Activated T-cell treated with anti-CD3 and anti-CD28 coated beads, Interleukin-2, amount 50 U/mL, for 72 hours (primary cell): ENCODE measurements around the gene NELFA. TPM values are rescaled to one million over a fixed set of nuclear protein-coding genes. Genes with fewer than 3 reads are reported as not detected.

ENCODE experiments used
- ATAC-seq, 2 donors: fragments of 150-1000 bp; cut with Tn5 transposase; replicated peaks in 1 of 2; 2 replicates each; pipeline ENCODE4 v1.10.0; 2021; ENCODE audit warnings: moderate library complexity in 2 of 2, mild to moderate bottlenecking in 1 of 2
- DNase-seq, 2 donors: peaks; one replicate each; pipeline ENCODE4 v3.0.0; 2021 to 2022; ENCODE audit warnings: mixed read lengths in 1 of 2
- H3K27ac Mint-ChIP-seq: one replicate; pipeline ENCODE4 v1.8.0; 2022; ENCODE audit warnings: mild to moderate bottlenecking, moderate library complexity, mixed read lengths
- H3K27me3 Mint-ChIP-seq: one replicate; pipeline ENCODE4 v1.8.0; 2022; ENCODE audit warnings: low read depth, mixed read lengths
- H3K36me3 Mint-ChIP-seq, 2 donors: one replicate each; pipeline ENCODE4 v1.8.0; 2022; ENCODE audit warnings: mixed read lengths in 2 of 2, mild to moderate bottlenecking in 1 of 2; ENCODE audit not compliant: insufficient read depth in 2 of 2
- H3K4me1 Mint-ChIP-seq: one replicate; pipeline ENCODE4 v1.8.0; 2022; ENCODE audit warnings: low read depth, mixed read lengths
- H3K4me3 Mint-ChIP-seq, 2 donors: one replicate each; pipeline ENCODE4 v1.8.0; 2022; ENCODE audit warnings: mild to moderate bottlenecking in 2 of 2, mixed read lengths in 2 of 2, moderate library complexity in 2 of 2
- H3K9me3 Mint-ChIP-seq, 2 donors: one replicate each; pipeline ENCODE4 v1.8.0; 2022; ENCODE audit warnings: mixed read lengths in 2 of 2
- total RNA-seq, 2 donors: library from RNA; stranded (reverse); gene quantifications; one replicate each; pipeline ENCODE4 v1.2.3, GENCODE V29; 2022

Gene NELFA
- total RNA-seq, 2 donors from 2014 or later: 40.8 to 57.4 TPM

DNA sequence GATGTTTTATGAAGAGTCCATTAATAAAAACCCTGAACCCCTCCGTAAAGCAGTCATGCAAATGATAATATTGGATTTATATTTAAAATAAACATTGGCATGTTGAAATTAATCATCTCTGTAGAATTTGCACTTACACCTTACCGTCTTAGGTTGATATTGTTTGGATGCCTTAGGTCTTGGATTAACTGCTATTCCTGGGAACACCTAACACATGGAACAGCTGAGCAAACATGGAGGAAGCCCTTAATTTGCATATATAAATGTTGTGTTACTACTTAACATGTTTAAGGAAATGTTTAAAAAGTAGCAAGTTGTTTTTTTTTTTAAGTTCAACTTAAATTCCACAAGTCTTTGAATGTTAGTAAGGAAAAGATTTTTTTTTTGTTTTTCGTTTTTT is 75.1 kb downstream of the NELFA start:
- no peak for DNase-seq
- no peaks in the 10 kb centered on the region for H3K27me3 Mint-ChIP-seq
- H3K36me3 Mint-ChIP-seq: peaks cover 7 to 17% of the 10 kb centered on the region in 2 donors
- H3K27ac Mint-ChIP-seq: peak overlapping the region; percentile 38
- no peak for ATAC-seq
- no peak overlapping the region for H3K4me3 Mint-ChIP-seq
- no peaks in the 10 kb centered on the region for H3K9me3 Mint-ChIP-seq
- H3K4me1 Mint-ChIP-seq: no peaks in the 10 kb centered on the region

DNA sequence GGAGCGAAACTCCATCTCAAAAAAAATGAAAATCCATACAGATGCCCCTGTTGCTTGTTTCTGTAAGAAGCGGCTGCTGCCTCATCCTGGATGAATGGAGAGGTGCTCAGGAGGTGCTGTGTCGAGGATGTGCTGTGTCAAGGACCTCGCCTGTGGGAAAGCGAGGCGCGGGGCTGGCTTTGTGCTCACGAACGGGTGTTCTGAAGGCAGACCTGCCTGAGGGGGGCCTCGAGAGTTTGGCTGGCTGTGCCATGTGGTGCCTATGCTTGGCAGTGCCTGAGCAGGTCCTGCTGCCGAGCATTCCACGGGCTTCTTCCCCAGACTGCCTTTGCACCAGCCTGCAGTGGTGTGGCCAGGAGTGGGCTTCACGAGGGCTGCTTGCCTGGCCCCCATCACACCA is 76.0 kb downstream of the NELFA start:
- Mint-ChIP-seq H3K27ac (no peak overlapping the region), H3K4me1 (peaks cover 7% of the 10 kb centered on the region), H3K27me3 (no peaks in the 10 kb centered on the region), H3K4me3 (no peak overlapping the region), H3K36me3 (peaks cover 5 to 21% of the 10 kb centered on the region in 2 donors), H3K9me3 (no peaks in the 10 kb centered on the region)
- no peak for DNase-seq
- ATAC-seq: peak in 1 of 2 donors; percentile 20

Other genes with a start within 250 kb of the NELFA start
- under 1 TPM in 1 of 2 donors, not detected in 1; 0.36 TPM for gene FGFR3, start 215.7 kb downstream of the NELFA start, total RNA-seq
- gene LETM1, start 152.8 kb downstream of the NELFA start, total RNA-seq: 10 to 100 TPM; 28.2 to 40.3 TPM
- 100 to 1,000 TPM; 232 to 268 TPM for gene NSD2, start 137.6 kb downstream of the NELFA start, total RNA-seq
- 1 to 10 TPM in 1 of 2 donors, under 1 TPM in 1; 0.51 to 1.5 TPM for gene NAT8L, start 50.4 kb upstream of the NELFA start, total RNA-seq
- 10 to 100 TPM; 21.0 to 21.7 TPM for gene HAUS3, start 233.1 kb upstream of the NELFA start, total RNA-seq
- gene POLN, start 233.1 kb upstream of the NELFA start, total RNA-seq: 1 to 10 TPM; 4.6 TPM